Neural cell (in vitro differentiated cells): Measurements from ENCODE around the gene ISOC2. TPM values are rescaled to one million over a fixed set of nuclear protein-coding genes. Genes with fewer than 3 reads are reported as not detected.

ENCODE experiments used
- H2AFZ ChIP-seq: fragments of 200-600, 300-800 bp; sonication (generic), shearing (Covaris generic); 2 replicates; pipeline ENCODE4 v1.6.0; 2014; ENCODE audit warnings: low read depth, mild to moderate bottlenecking, antibody characterized with exemption, low read length, moderate library complexity
- H3F3A ChIP-seq: fragments of 200-600 bp; shearing (Covaris generic); 2 replicates; pipeline ENCODE4 v1.6.1; 2016; ENCODE audit warnings: mild to moderate bottlenecking, moderate library complexity, mixed read lengths, antibody characterized with exemption, low read length; ENCODE audit not compliant: insufficient read depth, poor library complexity, severe bottlenecking
- H3K27ac ChIP-seq: fragments of 200-600, 300-800 bp; sonication (generic), shearing (Covaris generic); 2 replicates; pipeline ENCODE4 v1.5.1; 2014; ENCODE audit warnings: mild to moderate bottlenecking, low read length, moderate library complexity
- H3K27me3 ChIP-seq: fragments of 300-800, 200-600 bp; sonication (generic), shearing (Covaris generic); 2 replicates; pipeline ENCODE4 v1.6.0; 2014; ENCODE audit warnings: mild to moderate bottlenecking, low read depth, low read length, moderate library complexity; ENCODE audit not compliant: insufficient read depth
- H3K36me3 ChIP-seq: fragments of 300-800, 200-600 bp; sonication (generic), shearing (Covaris generic); 2 replicates; pipeline ENCODE4 v1.5.1; 2014; ENCODE audit warnings: mild to moderate bottlenecking, antibody characterized with exemption, low read length, moderate library complexity; ENCODE audit not compliant: insufficient read depth
- H3K4me2 ChIP-seq: fragments of 300-800, 200-600 bp; sonication (generic), shearing (Covaris generic); 2 replicates; pipeline ENCODE4 v1.6.0; 2014; ENCODE audit warnings: mild to moderate bottlenecking, low read length
- H3K4me3 ChIP-seq: fragments of 300-800, 200-600 bp; sonication (generic), shearing (Covaris generic); 2 replicates; pipeline ENCODE4 v1.5.1; 2014; ENCODE audit warnings: mild to moderate bottlenecking, low read length, moderate library complexity
- H3K79me2 ChIP-seq: fragments of 200-600 bp; shearing (Covaris generic); replicated peaks from 2 replicates; pipeline ENCODE4 v1.6.0; 2014; ENCODE audit warnings: mild to moderate bottlenecking, low read length, moderate library complexity; ENCODE audit not compliant: insufficient read depth
- H3K9ac ChIP-seq: fragments of 300-800, 200-600 bp; sonication (generic), shearing (Covaris generic); 2 replicates; pipeline ENCODE4 v1.6.1; 2016; ENCODE audit warnings: mild to moderate bottlenecking, low read length, mixed read lengths
- H3K9me2 ChIP-seq: fragments of 200-600 bp; shearing (Covaris generic); 2 replicates; pipeline ENCODE4 v1.6.1; 2016; ENCODE audit warnings: mild to moderate bottlenecking, low read length, mixed read lengths; ENCODE audit not compliant: insufficient read depth
- H3K9me3 ChIP-seq: fragments of 200-600, 300-800 bp; sonication (generic), shearing (Covaris generic); 2 replicates; pipeline ENCODE4 v1.6.1; 2016; ENCODE audit warnings: mild to moderate bottlenecking, mixed run types, low read length, moderate library complexity, mixed read lengths
- H4K20me1 ChIP-seq: fragments of 200-600 bp; shearing (Covaris generic); 2 replicates; pipeline ENCODE4 v1.6.1; 2016; ENCODE audit warnings: mild to moderate bottlenecking, mixed run types; ENCODE audit not compliant: insufficient read depth
- CTCF ChIP-seq: fragments of 450-650 bp; IDR thresholded peaks from 2 replicates; pipeline ENCODE4 v1.5.1; 2014; ENCODE audit warnings: antibody characterized with exemption, mild to moderate bottlenecking, moderate library complexity; ENCODE audit not compliant: poor library complexity, severe bottlenecking
- EP300 ChIP-seq: fragments of 450-650 bp; conservative IDR thresholded peaks from 2 replicates; pipeline ENCODE4 v1.6.1; 2014; ENCODE audit warnings: antibody characterized with exemption, mild to moderate bottlenecking, moderate library complexity; ENCODE audit not compliant: poor library complexity, severe bottlenecking
- EZH2 ChIP-seq: fragments of 200-600, 300-800 bp; shearing (Covaris generic), sonication (generic); IDR thresholded peaks from 2 replicates; pipeline ENCODE4 v1.6.1; 2014; ENCODE audit warnings: antibody characterized with exemption, low read length, borderline replicate concordance, mild to moderate bottlenecking; ENCODE audit not compliant: insufficient read depth, poor library complexity, severe bottlenecking
- MXI1 ChIP-seq: fragments of 450-650 bp; conservative IDR thresholded peaks from 2 replicates; pipeline ENCODE4 v1.6.1; 2014; ENCODE audit warnings: antibody characterized with exemption, mild to moderate bottlenecking; ENCODE audit not compliant: poor library complexity, severe bottlenecking
- POLR2AphosphoS5 ChIP-seq: IDR thresholded peaks from 2 replicates; pipeline ENCODE4 v1.6.1; 2012
- RAD21 ChIP-seq: fragments of 450-650 bp; conservative IDR thresholded peaks from 2 replicates; pipeline ENCODE4 v1.6.1; 2014; ENCODE audit warnings: antibody characterized with exemption, mild to moderate bottlenecking, moderate library complexity
- SMC3 ChIP-seq: fragments of 450-650 bp; conservative IDR thresholded peaks from 2 replicates; pipeline ENCODE4 v1.6.1; 2014; ENCODE audit warnings: antibody characterized with exemption, mild to moderate bottlenecking, moderate library complexity; ENCODE audit not compliant: poor library complexity
- TAF1 ChIP-seq: IDR thresholded peaks from 2 replicates; pipeline ENCODE4 v1.6.1; 2012; ENCODE audit warnings: low read depth
- polyA plus RNA-seq: library from polyadenylated mRNA; depleted of rRNA; stranded (reverse); fragments of >200 nt; gene quantifications from 2 replicates; pipeline ENCODE4 v1.2.3, GENCODE V29; 2014
- TF ChIP-seq, protein P1 (sequence below): IDR thresholded peaks from 2 replicates; pipeline ENCODE4 v1.6.1; 2012; ENCODE audit warnings: borderline replicate concordance

Gene ISOC2
- polyA plus RNA-seq, 1 donor from 2014 or later = 48.1 TPM

GRCh38 chr19:55446060-55446459 lies 15.4 kb downstream of the ISOC2 start:
- Histone ChIP-seq H3K4me3 (no peak overlapping the region), H3K9ac (no peak overlapping the region), H3F3A (no peaks in the 10 kb centered on the region), H4K20me1 (peaks cover 6% of the 10 kb centered on the region), H3K9me3 (no peaks in the 10 kb centered on the region), H3K27ac (no peak overlapping the region), H3K4me2 (no peak overlapping the region), H3K36me3 (no peaks in the 10 kb centered on the region), H2AFZ (no peak overlapping the region), H3K27me3 (peaks cover 40% of the 10 kb centered on the region), H3K79me2 (no peaks in the 10 kb centered on the region), H3K9me2 (no peaks in the 10 kb centered on the region)
- TF ChIP-seq EP300 (no peak), EZH2 (no peak), POLR2AphosphoS5 (no peak), CTCF (no peak), TAF1 (no peak), RAD21 (no peak), MXI1 (no peak), SMC3 (no peak)
- TF ChIP-seq, protein P1, sequence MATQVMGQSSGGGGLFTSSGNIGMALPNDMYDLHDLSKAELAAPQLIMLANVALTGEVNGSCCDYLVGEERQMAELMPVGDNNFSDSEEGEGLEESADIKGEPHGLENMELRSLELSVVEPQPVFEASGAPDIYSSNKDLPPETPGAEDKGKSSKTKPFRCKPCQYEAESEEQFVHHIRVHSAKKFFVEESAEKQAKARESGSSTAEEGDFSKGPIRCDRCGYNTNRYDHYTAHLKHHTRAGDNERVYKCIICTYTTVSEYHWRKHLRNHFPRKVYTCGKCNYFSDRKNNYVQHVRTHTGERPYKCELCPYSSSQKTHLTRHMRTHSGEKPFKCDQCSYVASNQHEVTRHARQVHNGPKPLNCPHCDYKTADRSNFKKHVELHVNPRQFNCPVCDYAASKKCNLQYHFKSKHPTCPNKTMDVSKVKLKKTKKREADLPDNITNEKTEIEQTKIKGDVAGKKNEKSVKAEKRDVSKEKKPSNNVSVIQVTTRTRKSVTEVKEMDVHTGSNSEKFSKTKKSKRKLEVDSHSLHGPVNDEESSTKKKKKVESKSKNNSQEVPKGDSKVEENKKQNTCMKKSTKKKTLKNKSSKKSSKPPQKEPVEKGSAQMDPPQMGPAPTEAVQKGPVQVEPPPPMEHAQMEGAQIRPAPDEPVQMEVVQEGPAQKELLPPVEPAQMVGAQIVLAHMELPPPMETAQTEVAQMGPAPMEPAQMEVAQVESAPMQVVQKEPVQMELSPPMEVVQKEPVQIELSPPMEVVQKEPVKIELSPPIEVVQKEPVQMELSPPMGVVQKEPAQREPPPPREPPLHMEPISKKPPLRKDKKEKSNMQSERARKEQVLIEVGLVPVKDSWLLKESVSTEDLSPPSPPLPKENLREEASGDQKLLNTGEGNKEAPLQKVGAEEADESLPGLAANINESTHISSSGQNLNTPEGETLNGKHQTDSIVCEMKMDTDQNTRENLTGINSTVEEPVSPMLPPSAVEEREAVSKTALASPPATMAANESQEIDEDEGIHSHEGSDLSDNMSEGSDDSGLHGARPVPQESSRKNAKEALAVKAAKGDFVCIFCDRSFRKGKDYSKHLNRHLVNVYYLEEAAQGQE = no peak

DNA sequence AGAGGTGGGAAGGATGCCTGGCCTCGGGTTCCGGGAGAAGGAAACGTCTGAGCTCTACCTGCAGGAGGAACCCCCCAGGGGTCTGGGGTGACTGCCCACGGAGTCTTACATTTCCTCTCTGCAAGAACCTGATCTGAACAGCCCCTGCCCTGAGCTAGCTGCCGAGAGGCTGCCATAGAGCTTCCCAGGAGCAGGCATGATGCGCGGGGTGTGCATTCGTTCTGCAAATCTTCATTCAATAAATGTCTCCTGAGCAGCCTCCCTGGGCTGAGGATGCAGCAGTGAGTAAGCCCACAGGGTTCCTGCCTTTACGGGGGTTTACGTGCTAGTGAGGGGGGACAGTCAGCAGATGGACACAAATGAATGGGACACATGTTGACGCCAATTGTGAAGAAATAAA lies 16.8 kb downstream of the ISOC2 start:
- H3K27ac ChIP-seq = no peak overlapping the region
- H3K9ac ChIP-seq = no peak overlapping the region
- H4K20me1 ChIP-seq = peaks cover 6% of the 10 kb centered on the region
- H3K4me3 ChIP-seq = peak overlapping the region; percentile 22
- H3K9me2 ChIP-seq = no peaks in the 10 kb centered on the region
- H3F3A ChIP-seq = no peaks in the 10 kb centered on the region
- no peaks in the 10 kb centered on the region for H3K79me2 ChIP-seq
- H3K4me2 ChIP-seq = no peak overlapping the region
- H2AFZ ChIP-seq = no peak overlapping the region
- H3K9me3 ChIP-seq = no peaks in the 10 kb centered on the region
- H3K27me3 ChIP-seq = peaks cover 53% of the 10 kb centered on the region
- no peaks in the 10 kb centered on the region for H3K36me3 ChIP-seq
- TF ChIP-seq CTCF (no peak), RAD21 (no peak), EP300 (no peak), MXI1 (no peak), POLR2AphosphoS5 (no peak), TAF1 (no peak), EZH2 (no peak), SMC3 (no peak)
- TF ChIP-seq, protein P1 = no peak
